Adipocyte (in vitro differentiated cells): ENCODE data around the gene MED16.
"Not testable (repeated sequence)": the region's sequence is repeated elsewhere in the genome, so short reads cannot be mapped to it uniquely, and the experiment has no call there.

Experiments used
- DNase-seq: peaks from one replicate; pipeline ENCODE4 v3.0.0-alpha.2; 2015; ENCODE audit warnings: low read depth
- H3K27me3 ChIP-seq: replicated peaks from 2 replicates; pipeline ENCODE4 v1.7.0; 2013; ENCODE audit warnings: mild to moderate bottlenecking, low read length, moderate library complexity; ENCODE audit not compliant: control insufficient read depth, insufficient read depth
- H3K36me3 ChIP-seq: 2 replicates; pipeline ENCODE4 v1.7.0; 2013; ENCODE audit warnings: low read length, mild to moderate bottlenecking, moderate library complexity; ENCODE audit not compliant: control insufficient read depth, insufficient read depth, severe bottlenecking
- H3K4me1 ChIP-seq: 2 replicates; pipeline ENCODE4 v1.7.0; 2013; ENCODE audit warnings: mild to moderate bottlenecking, low read length, moderate library complexity; ENCODE audit not compliant: control insufficient read depth, insufficient read depth
- H3K4me3 ChIP-seq: 2 replicates; pipeline ENCODE4 v1.7.0; 2013; ENCODE audit warnings: mild to moderate bottlenecking, low read length, moderate library complexity
- H3K9ac ChIP-seq: 2 replicates; pipeline ENCODE4 v1.7.0; 2013; ENCODE audit warnings: mild to moderate bottlenecking, low read length, moderate library complexity
- H3K9me3 ChIP-seq: 2 replicates; pipeline ENCODE4 v1.7.0; 2013; ENCODE audit warnings: mild to moderate bottlenecking, low read length, moderate library complexity; ENCODE audit not compliant: control insufficient read depth

The MED16 gene

GRCh38 chr19:821825-822503 is 71.0 kb downstream of the MED16 start, which contains the start of gene PLPPR3:
TSS of gene PLPPR3 (minus strand) at chr19:821955. CDS start at chr19:821559, 396 bp downstream.
- H3K27me3 ChIP-seq, result no peaks in the 10 kb centered on the region
- H3K9ac ChIP-seq, result no peak within 1 kb of the TSS
- peak; percentile 36 for DNase-seq
- H3K9me3 ChIP-seq, result no peaks in the 10 kb centered on the region
- no peaks in the 10 kb centered on the region for H3K36me3 ChIP-seq
- H3K4me3 ChIP-seq, result no peak within 1 kb of the TSS
- peaks cover 6% of the 10 kb centered on the region for H3K4me1 ChIP-seq

- Histone ChIP-seq H3K4me1 (peaks cover 6% of the 10 kb centered on the region), H3K36me3 (no peaks in the 10 kb centered on the region), H3K9ac (no peak overlapping the region), H3K27me3 (no peaks in the 10 kb centered on the region), H3K9me3 (no peaks in the 10 kb centered on the region), H3K4me3 (no peak overlapping the region)
- DNase-seq, result peak; percentile 36
These were observed 71.7 kb downstream of the MED16 start for GRCh38 chr19:821231-821824.

- not testable (repeated sequence) for DNase-seq, H3K4me3 ChIP-seq, H3K27me3 ChIP-seq, H3K9me3 ChIP-seq, H3K36me3 ChIP-seq, H3K9ac ChIP-seq, H3K4me1 ChIP-seq
These were observed 72.8 kb downstream of the MED16 start for GRCh38 chr19:820212-820611.
